GM18861 (cell line): Measurements from ENCODE around the gene BMPR1B.

Experiments used
- ATAC-seq: cut with Tn5 transposase; IDR thresholded peaks from one replicate; pipeline ENCODE4 v1.9.1; 2021; ENCODE audit not compliant: unreplicated experiment

Gene BMPR1B

GRCh38 chr4:94757192-94758140, at the start of gene BMPR1B:
Gene BMPR1B, plus strand, starts transcription at chr4:94757955. Its CDS starts 346,470 bp downstream, at chr4:95104425.
- no peak for ATAC-seq

- ATAC-seq: no peak
Observed at GRCh38 chr4:94711635-94712034, 46.1 kb upstream of the BMPR1B start.

GRCh38 chr4:94714365-94715160, 43.2 kb upstream of the BMPR1B start:
- no peak for ATAC-seq

- no peak for ATAC-seq
Observed at GRCh38 chr4:94715726-94716125, 42.0 kb upstream of the BMPR1B start.

GRCh38 chr4:94721310-94721709, 36.4 kb upstream of the BMPR1B start:
- no peak for ATAC-seq

GRCh38 chr4:94722270-94722669, 35.5 kb upstream of the BMPR1B start:
- no peak for ATAC-seq

- no peak for ATAC-seq
Observed at GRCh38 chr4:94722748-94723147, 35.0 kb upstream of the BMPR1B start.

GRCh38 chr4:94724016-94724790, 33.6 kb upstream of the BMPR1B start:
- ATAC-seq: no peak

- no peak for ATAC-seq
Observed at GRCh38 chr4:94726524-94727123, 31.1 kb upstream of the BMPR1B start.

- ATAC-seq: no peak
Observed at GRCh38 chr4:94728056-94728766, 29.5 kb upstream of the BMPR1B start.

- ATAC-seq: no peak
Observed at GRCh38 chr4:94732358-94732698, 25.4 kb upstream of the BMPR1B start.

GRCh38 chr4:94739741-94740140, 18.0 kb upstream of the BMPR1B start:
- ATAC-seq: no peak

- no peak for ATAC-seq
Observed at GRCh38 chr4:94741304-94741703, 16.5 kb upstream of the BMPR1B start.

- ATAC-seq: no peak
Observed at GRCh38 chr4:94743838-94744237, 13.9 kb upstream of the BMPR1B start.

GRCh38 chr4:94744850-94745249, 12.9 kb upstream of the BMPR1B start:
- no peak for ATAC-seq

GRCh38 chr4:94746746-94747145, 11.0 kb upstream of the BMPR1B start:
- no peak for ATAC-seq

- ATAC-seq: no peak
Observed at GRCh38 chr4:94758141-94758699, 465 bp downstream of the BMPR1B start.

GRCh38 chr4:94758700-94759399, 1.1 kb downstream of the BMPR1B start:
- ATAC-seq: no peak

GRCh38 chr4:94759767-94760211, 2.0 kb downstream of the BMPR1B start:
- no peak for ATAC-seq
